Ascending aorta (tissue), 2 donors: ENCODE data around the gene OLFM2. TPM values are rescaled to one million over a fixed set of nuclear protein-coding genes. Genes with fewer than 3 reads are reported as not detected.

ENCODE experiments used
- DNase-seq, 2 donors: peaks; one replicate each; pipeline ENCODE4 v3.0.0-alpha.2; 2019; ENCODE audit warnings: low spot score in 2 of 2
- H3K27ac ChIP-seq, 2 donors: fragments of 200-600 bp; sonication (generic); one replicate each; pipeline ENCODE4 v1.5.1; 2016 to 2017; ENCODE audit warnings: mild to moderate bottlenecking in 1 of 2
- H3K27me3 ChIP-seq: fragments of 200-600 bp; sonication (generic); one replicate; pipeline ENCODE4 v1.5.1; 2017
- H3K36me3 ChIP-seq, 2 donors: fragments of 200-600 bp; sonication (generic); one replicate each; pipeline ENCODE4 v1.5.1; 2016
- H3K4me1 ChIP-seq, 2 donors: fragments of 200-600 bp; sonication (generic); one replicate each; pipeline ENCODE4 v1.5.1; 2016 to 2017; ENCODE audit warnings: mild to moderate bottlenecking in 1 of 2
- H3K4me3 ChIP-seq, 2 donors: fragments of 200-600 bp; sonication (generic); one replicate each; pipeline ENCODE4 v1.5.1; 2016 to 2017; ENCODE audit warnings: mild to moderate bottlenecking in 1 of 2
- H3K9me3 ChIP-seq, 2 donors: fragments of 200-600 bp; sonication (generic); one replicate each; pipeline ENCODE4 v1.5.1; 2016
- intact Hi-C: fragments of 100-400 bp; cut with DNase I; formaldehyde crosslinking; loops from one replicate; pipeline ENCODE4 v1.15.1; 2023
- total RNA-seq: library from RNA; depleted of rRNA; stranded (reverse); fragments of >200 nt; gene quantifications from one replicate; pipeline ENCODE4 v1.1.0, GENCODE V29; 2016
- TF ChIP-seq, protein P1 (sequence below), 3 experiments: fragments of 200-600 bp in 2 of 3; fragments of 450-650 bp in 1 of 3; sonication (generic) in 2 of 3; IDR thresholded peaks; one replicate each; pipeline ENCODE4 v1.5.1; 2016 to 2019; ENCODE audit warnings: antibody characterized with exemption in 3 of 3, mild to moderate bottlenecking in 1 of 3, moderate library complexity in 1 of 3

Gene OLFM2
- total RNA-seq, 1 donor from 2014 or later, result 0.96 TPM

DNA sequence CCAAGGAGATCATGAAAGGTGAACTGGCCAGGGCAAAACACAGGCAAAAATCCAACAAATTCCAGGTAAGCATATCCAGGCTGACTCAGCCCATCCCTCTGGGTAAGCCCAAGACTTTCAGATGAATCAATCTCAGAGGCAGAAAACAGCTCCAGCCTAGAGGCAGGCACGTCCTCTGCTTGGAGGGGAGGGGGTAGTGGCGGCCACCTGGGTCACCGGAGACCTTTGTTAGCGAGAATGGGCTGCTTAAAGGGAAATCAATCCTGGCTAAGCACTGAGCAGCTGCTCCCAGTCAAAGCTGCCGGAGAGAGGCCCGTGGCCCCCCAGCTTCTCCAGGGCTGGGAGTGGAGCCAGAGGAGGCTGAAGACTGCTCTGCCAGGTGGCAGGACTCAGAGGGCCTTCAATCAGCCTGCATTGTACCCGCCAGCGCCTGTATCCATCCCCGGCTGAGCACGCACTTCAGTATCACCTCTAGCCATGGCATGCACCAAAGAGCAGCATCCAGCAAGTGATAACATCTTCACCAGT, 53.0 kb downstream of the OLFM2 start:
- TF ChIP-seq, protein P1, sequence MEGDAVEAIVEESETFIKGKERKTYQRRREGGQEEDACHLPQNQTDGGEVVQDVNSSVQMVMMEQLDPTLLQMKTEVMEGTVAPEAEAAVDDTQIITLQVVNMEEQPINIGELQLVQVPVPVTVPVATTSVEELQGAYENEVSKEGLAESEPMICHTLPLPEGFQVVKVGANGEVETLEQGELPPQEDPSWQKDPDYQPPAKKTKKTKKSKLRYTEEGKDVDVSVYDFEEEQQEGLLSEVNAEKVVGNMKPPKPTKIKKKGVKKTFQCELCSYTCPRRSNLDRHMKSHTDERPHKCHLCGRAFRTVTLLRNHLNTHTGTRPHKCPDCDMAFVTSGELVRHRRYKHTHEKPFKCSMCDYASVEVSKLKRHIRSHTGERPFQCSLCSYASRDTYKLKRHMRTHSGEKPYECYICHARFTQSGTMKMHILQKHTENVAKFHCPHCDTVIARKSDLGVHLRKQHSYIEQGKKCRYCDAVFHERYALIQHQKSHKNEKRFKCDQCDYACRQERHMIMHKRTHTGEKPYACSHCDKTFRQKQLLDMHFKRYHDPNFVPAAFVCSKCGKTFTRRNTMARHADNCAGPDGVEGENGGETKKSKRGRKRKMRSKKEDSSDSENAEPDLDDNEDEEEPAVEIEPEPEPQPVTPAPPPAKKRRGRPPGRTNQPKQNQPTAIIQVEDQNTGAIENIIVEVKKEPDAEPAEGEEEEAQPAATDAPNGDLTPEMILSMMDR (IDR thresholded peaks at IDR 0.05), result no peak
- H3K36me3 ChIP-seq, result no peaks in the 10 kb centered on the region
- no peak overlapping the region for H3K27ac ChIP-seq
- H3K27me3 ChIP-seq, result no peaks in the 10 kb centered on the region
- DNase-seq, result no peak
- no peak overlapping the region for H3K4me3 ChIP-seq
- no peaks in the 10 kb centered on the region for H3K9me3 ChIP-seq
- H3K4me1 ChIP-seq, result no peaks in the 10 kb centered on the region
- intact Hi-C loops, result no loop called here

DNA sequence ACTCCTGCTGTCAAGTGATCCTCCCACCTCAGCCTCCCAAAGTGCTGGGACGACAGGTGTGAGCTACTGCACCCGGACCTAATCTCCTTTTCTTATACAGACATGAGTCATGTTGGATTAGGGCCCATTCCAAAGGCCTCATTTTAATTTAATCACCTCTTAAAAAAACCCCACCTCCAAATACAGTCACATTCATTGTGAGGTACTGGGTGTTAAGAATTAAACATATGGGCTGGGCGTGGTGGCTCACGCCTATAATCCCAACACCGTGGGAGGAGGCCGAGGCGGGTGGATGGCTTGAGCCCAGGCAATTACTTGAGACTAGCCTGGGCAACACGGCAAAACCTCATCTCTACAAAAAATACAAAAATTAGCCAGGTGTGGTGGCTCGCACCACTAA, 54.6 kb downstream of the OLFM2 start:
- Histone ChIP-seq H3K36me3 (no peaks in the 10 kb centered on the region), H3K9me3 (no peaks in the 10 kb centered on the region), H3K27ac (no peak overlapping the region), H3K4me1 (no peaks in the 10 kb centered on the region), H3K4me3 (no peak overlapping the region), H3K27me3 (no peaks in the 10 kb centered on the region)
- intact Hi-C loops, result no loop called here
- TF ChIP-seq, protein P1 (IDR thresholded peaks at IDR 0.05), result no peak
- DNase-seq, result no peak

DNA sequence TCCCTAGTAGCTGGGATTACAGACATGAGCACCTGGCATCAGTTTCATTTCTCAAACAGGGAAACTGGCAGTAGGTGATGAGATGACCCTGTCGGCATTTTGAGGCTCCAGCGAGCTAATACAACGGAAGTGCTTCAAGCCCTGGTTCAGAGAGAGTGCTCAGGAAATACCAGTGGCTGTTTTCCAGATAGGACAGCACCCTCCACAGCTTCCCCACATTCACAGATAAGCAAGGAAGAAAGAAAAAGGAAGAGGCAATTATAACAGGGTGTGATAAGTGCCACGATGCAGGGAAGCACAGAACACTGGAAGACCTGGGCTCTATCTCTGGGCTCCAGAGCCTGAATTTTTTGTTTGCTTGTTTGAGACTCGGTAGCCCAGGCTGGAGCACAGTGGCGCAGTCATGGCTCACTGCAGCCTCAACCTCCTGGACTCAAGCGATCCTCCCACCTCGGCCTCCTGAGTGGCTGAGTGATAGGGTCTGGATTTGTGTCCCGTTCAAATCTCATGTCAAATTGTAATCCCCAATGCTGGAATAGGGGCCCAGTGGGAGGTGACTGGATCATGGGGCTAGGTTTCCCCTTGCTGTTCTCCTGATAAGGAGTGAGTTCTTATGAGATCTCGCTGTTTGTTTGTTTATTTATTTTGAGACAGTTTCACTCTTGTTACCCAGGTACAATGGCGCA, 57.7 kb downstream of the OLFM2 start:
- TF ChIP-seq, protein P1 (IDR thresholded peaks at IDR 0.05), result no peak
- Histone ChIP-seq H3K27ac (no peak overlapping the region), H3K27me3 (no peaks in the 10 kb centered on the region), H3K9me3 (no peaks in the 10 kb centered on the region), H3K4me1 (no peaks in the 10 kb centered on the region), H3K4me3 (no peak overlapping the region), H3K36me3 (no peaks in the 10 kb centered on the region)
- no peak for DNase-seq
- intact Hi-C loops, result no loop called here

DNA sequence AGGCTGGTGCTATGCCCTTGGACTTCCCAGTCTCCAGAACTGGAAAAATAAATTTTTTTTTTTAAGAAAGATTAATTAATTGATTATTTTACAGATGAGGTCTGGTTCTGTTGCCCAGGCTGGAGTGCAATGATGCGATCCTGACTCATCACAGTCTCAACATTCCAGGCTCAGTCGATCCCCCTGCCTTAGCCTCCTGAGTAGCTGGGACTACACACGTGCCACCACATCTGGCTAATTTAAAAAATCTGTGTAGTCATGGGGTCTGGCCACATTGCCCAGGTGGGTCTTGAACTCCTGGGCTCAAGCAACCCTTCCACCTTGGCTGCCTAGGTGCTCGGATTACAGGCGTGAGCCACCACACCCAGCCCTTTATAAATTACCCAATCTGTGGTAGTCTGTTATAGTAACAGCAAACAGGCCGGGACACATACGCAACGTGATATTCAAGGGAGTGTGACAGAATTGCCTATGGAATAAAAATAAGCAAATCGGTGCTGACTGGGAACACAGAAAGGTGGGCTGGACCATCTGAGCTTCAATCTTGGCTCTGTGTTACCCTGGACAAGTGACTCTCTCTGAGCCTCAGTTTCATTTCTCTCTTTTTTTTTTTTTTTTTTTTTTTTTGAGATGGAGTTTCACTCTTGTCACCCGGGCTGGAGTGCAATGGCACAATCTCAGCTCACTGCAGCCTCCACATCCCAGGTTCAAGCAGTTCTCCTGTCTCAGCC, 58.4 kb downstream of the OLFM2 start:
- no peaks in the 10 kb centered on the region for H3K9me3 ChIP-seq
- DNase-seq, result no peak
- no peak overlapping the region for H3K4me3 ChIP-seq
- H3K36me3 ChIP-seq, result no peaks in the 10 kb centered on the region
- H3K27ac ChIP-seq, result no peak overlapping the region
- H3K27me3 ChIP-seq, result no peaks in the 10 kb centered on the region
- H3K4me1 ChIP-seq, result no peaks in the 10 kb centered on the region
- TF ChIP-seq, protein P1 (IDR thresholded peaks at IDR 0.05), result no peak
- intact Hi-C loops, result no loop called here

DNA sequence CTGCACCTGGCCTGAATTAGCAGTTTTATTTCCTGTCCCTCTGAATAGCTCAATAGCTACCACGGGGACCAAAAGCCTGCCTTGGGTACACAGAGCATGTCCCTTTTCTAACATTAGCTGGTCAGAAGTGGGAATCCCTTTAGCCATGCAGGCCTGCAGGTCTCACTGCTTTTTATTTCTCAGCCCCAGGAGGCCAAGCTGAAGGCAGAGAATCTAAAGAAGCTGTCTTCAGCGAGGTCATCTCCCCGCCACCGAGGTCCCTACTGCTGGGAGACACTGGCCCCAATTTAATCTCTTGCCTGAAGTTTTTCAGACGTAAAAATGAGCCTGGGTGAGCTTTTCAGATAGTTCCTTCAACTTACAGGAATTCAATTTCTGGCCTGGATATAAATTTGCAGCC, 60.5 kb downstream of the OLFM2 start:
- no peak for DNase-seq
- no peaks in the 10 kb centered on the region for H3K9me3 ChIP-seq
- no peak overlapping the region for H3K27ac ChIP-seq
- no peaks in the 10 kb centered on the region for H3K36me3 ChIP-seq
- TF ChIP-seq, protein P1 (IDR thresholded peaks at IDR 0.05), result no peak
- H3K27me3 ChIP-seq, result no peaks in the 10 kb centered on the region
- no peaks in the 10 kb centered on the region for H3K4me1 ChIP-seq
- no peak overlapping the region for H3K4me3 ChIP-seq
- intact Hi-C loops, result no loop called here
